Stimulated activated CD4-positive, alpha-beta T cell treated with anti-CD3 and anti-CD28 coated beads, Interleukin-12 subunit alpha, Interleukin-12 subunit beta, amount 100 ng/mL, for 48 hours (primary cell): ENCODE measurements around the gene SFT2D1.
"Not testable (repeated sequence)": the region's sequence is repeated elsewhere in the genome, so short reads cannot be mapped to it uniquely, and the experiment has no call there.

Experiments
- DNase-seq, 3 donors: peaks; one replicate each; pipeline ENCODE4 v3.0.0-alpha.2; 2020; ENCODE audit warnings: low read depth in 2 of 3, low spot score in 1 of 3

SFT2D1 gene

GRCh38 chr6:166342349-166343149, at the start of gene SFT2D1:
Gene SFT2D1, minus strand, starts transcription at chr6:166342545. Its CDS starts 64 bp downstream, at chr6:166342481.
- DNase-seq: peak; percentile 65 to 76 (median 68)

GRCh38 chr6:166389119-166389518, 46.8 kb upstream of the SFT2D1 start:
- DNase-seq: no peak

- DNase-seq: no peak
Measured at GRCh38 chr6:166388290-166389004, 46.1 kb upstream of the SFT2D1 start.

DNA sequence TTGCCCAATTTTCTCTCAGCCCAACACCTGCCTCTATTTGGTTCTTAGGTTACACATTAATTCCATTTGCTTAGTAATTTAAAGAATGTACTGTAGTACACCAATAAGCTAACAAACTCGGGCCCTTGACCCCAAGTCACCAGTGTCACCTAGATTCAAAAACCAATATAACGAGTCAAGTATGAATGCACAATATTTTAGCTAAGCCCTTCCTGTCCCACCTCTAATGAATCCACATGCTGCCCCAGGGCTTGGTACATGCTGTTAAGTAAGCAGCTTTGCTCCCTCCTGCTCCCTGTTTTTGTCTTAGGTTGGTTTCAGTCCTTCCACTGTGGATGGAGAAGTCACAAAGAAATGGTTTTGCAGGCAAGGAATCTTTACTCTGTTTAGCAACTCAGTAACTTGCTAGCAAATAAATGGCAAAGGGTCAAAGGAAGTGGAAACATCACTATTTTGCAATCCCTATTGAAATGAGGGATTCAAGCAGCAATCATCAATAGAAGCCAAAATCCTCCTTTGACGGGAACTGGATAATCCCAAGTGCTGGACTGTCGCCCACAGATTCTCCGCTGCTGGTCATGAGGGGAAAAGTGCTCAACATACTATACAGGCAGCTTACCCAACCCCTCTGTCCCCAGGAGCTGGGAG, 45.4 kb upstream of the SFT2D1 start:
- DNase-seq: no peak

GRCh38 chr6:166387098-166387497, 44.8 kb upstream of the SFT2D1 start:
- DNase-seq: not testable (repeated sequence)

GRCh38 chr6:166386111-166386510, 43.8 kb upstream of the SFT2D1 start:
- no peak for DNase-seq

DNA sequence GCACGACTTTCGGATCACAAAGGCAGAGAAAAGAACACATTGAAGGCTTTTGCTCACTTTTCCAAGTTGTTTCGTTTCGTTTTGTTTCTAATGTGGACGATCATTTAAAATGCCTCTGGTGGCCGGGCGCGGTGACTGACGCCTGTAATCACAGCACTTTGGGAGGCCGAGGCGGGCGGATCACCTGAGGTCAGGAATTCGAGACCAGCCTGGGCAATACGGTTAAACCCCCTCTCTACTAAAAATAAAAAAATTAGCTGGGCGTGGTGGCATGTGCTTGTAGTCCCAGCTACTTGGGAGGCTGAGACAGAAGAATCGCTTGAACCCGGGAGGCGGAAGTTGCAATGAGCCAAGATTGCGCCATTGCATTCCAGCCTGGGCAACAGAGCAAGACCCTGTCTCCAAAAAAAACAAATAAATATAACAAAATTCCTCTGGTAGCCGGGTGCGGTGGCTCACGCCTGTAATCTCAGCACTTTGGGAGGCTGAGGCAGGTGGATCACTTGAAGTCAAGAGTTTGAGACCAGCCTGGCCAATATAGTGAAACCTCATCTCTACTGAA, 41.5 kb upstream of the SFT2D1 start:
- DNase-seq: peak in 2 of 3 donors; percentile 4 to 12

GRCh38 chr6:166382933-166383801, 40.8 kb upstream of the SFT2D1 start, which contains the start of gene MPC1:
Gene MPC1, minus strand, starts transcription at chr6:166382940. Its CDS starts 64 bp downstream, at chr6:166382876.
- peak; percentile 85 to 93 (median 90) for DNase-seq

- DNase-seq: peak in 1 of 3 donors; percentile 4
Measured at GRCh38 chr6:166382500-166382932, 40.2 kb upstream of the SFT2D1 start.

DNA sequence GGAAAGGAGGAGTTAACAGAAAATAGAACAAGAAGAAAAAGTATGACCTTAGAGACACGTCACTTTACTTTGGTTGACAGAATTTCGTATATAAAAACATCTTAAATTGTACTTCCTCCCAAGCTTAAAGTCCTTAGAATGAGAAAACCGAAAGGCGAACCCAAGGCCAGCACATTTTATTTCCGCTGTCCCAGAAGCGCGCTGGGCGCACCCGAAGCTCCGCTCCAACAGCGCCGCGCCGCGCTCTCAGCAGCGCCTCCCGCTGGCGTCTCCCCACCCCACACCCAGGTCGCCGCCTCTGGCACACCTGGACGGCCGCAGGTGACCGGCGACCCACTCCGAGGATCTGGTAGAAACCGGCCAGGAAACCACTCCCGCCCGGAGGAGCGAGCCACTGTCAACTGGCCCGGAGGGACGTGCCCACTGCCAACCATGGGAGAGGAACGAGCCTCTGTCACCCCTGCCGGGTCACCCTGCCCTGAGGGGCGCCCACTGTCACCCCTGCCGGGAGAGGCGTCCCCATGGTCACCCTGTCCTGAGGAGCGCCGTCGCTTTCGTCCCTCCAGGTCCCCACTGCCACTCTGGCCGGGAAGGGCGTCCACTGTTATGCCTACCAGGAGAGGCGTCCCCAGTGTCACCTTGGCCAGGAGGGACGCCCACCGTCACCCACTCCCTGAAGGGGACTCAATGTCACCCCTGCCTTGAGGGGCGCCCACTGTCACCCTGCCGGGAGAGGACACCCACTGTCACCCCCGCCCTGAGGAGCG, 39.6 kb upstream of the SFT2D1 start:
- peak; percentile 45 to 70 (median 56) for DNase-seq

- DNase-seq: no peak
Measured at GRCh38 chr6:166381381-166381732, 39.0 kb upstream of the SFT2D1 start.

- no peak for DNase-seq
Measured at GRCh38 chr6:166379800-166380199, 37.5 kb upstream of the SFT2D1 start.

- DNase-seq: no peak
Measured at GRCh38 chr6:166379103-166379586, 36.8 kb upstream of the SFT2D1 start.

DNA sequence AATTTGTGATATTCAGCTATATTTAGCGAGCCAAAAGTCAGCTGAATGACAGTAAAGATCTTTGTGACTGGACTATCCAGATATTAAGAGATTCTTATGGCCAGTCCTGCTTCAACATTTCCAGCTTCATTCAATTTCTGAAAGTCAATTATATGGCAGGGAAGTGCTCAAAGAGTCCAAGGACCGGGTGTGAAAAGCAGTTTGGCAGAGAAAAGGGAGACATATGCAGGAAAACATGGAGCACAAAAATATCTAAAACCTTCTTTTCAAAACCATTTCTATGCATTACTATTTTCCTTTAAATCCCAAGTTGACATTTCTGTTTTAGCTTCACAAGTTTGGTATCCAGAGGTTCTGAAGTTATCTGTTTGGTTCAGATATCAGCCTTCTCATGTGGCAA, 35.4 kb upstream of the SFT2D1 start:
- DNase-seq: no peak

DNA sequence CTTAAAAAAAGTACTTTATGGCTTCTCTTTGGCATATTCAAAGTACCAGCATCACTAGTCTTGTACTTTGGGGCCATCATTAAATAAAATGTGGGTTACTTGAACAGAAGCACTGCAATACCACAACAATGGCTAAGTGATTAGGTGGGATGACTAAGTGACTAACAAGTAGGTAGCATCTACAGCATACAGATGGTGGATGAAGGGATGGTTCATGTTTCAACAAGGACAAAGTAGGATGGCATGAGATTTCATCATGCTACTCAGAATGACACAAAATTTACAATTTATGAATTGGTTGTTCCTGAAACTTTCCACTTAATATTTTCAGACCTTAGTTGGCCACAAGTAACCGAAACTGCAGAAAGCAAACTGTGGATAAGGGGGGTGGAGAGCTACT, 32.7 kb upstream of the SFT2D1 start:
- no peak for DNase-seq

DNA sequence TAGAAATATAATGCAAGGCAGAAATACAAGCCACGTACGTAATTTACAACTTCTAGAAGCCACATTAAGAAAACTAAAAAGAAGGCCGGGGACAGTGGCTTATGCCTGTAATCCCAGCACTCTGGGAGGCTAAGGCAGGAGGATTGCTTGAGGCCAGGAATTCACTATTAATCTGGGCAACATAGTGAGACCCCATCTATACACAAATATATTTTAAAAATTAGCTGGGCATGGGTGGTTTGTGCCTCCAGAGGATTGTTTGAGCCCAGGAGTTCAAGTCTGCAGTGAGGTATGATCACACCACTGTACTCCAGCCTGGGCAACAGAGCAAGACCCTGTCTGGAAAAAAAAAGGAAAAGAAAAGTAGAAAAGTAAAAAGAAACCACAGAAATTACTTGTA, 28.1 kb upstream of the SFT2D1 start:
- no peak for DNase-seq

- DNase-seq: no peak
Measured at GRCh38 chr6:166369782-166370181, 27.4 kb upstream of the SFT2D1 start.

DNA sequence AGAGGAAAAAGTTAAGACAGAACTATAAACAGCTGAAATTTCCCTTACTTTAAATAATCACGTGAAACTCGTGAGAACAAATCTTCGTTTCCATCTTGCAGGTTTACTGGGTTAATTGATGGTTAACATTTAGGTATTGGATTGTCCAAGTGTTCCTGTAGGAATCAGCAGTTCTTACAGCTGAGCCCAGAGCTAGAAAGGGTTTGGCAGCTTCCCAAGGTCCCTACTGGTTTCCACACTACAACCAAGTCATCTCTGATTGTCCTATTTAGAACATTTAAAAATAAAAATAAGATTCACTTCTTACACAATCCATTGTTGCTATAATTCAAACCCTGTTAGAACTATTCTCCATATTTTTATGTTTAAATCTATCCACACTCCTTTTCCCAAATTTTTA, 24.6 kb upstream of the SFT2D1 start:
- DNase-seq: no peak

DNA sequence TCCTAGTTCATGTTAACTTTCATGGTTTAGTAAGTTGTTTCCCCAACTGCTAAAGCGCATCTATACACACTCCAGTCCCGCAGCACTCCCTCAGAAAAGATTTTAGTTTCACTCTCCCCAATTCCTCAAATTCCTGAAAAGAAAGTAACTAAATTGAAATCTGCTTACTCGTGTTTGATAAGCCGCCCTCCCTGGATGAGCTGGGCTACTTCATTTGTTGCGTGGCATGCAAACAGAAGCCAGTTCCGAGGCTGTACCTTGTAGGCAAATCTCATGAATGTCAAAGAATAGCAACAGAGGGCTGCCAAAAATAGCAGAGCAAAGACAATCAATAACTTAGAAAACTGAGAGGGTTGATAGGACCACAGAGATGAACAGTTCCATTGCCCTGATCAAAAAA, 23.5 kb upstream of the SFT2D1 start:
- DNase-seq: no peak

DNA sequence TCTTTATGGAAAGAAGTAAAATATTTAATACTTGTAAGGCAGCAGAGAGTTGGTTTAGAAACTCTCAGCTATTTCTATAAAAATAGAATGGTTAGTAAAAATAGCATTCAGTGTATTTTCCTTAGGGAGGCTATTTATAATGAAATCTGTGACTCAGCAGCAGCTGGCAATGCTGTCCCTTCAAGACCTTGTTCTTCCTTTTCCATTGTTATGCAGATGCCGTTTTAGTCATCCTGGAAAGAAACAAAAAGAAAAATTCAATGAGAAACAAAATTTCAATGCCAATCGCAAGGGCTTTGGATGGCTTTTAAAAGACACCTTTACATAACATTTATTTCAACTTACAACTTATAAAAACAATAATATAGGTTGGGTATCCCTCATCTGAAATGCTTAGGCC, 22.9 kb upstream of the SFT2D1 start:
- no peak for DNase-seq
